Pancreas (tissue), 10 donors: ENCODE measurements around the gene CUX1. TPM values are rescaled to one million over a fixed set of nuclear protein-coding genes. Genes with fewer than 3 reads are reported as not detected.

Experiments used
- ATAC-seq, 4 donors: fragments of 200-7000 bp; cut with Tn5 transposase; one replicate each; pipeline versions ENCODE4 v1.8.0 to v1.9.1; 2020; ENCODE audit warnings: mild to moderate bottlenecking in 4 of 4, moderate library complexity in 4 of 4
- DNase-seq, 6 donors: peaks; one replicate each; pipeline ENCODE4 v3.0.0-alpha.2; 2020
- FAIRE-seq: peaks from 2 replicates; lab custom pipeline; 2012; peaks lifted over from hg19 to GRCh38; lab: Jason Lieb, UNC
- H3K27ac ChIP-seq, 4 donors: fragments of 200-600 bp; sonication (generic); 1 replicate in 3 of 4; 2 replicates in 1 of 4; pipeline versions ENCODE4 v1.5.0 to v1.8.0; 2020
- H3K27me3 ChIP-seq, 4 donors: fragments of 200-600 bp; one replicate each; pipeline ENCODE4 v1.8.0; 2021
- H3K36me3 ChIP-seq, 3 donors: fragments of 200-600 bp; sonication (generic) in 1 of 3; one replicate each; pipeline versions ENCODE4 v1.5.0 to v1.8.0; 2020 to 2021
- H3K4me1 ChIP-seq, 3 donors: fragments of 200-600 bp; one replicate each; pipeline ENCODE4 v1.8.0; 2021
- H3K4me3 ChIP-seq, 4 donors: fragments of 200-600 bp; sonication (generic) in 2 of 4; one replicate each; pipeline versions ENCODE4 v1.5.0 to v1.8.0; 2020 to 2021
- H3K9me3 ChIP-seq, 4 donors: fragments of 200-600 bp; one replicate each; pipeline ENCODE4 v1.8.0; 2021
- CTCF ChIP-seq, 4 donors: fragments of 200-600 bp; sonication (generic) in 3 of 4; IDR thresholded peaks; one replicate each; pipeline versions ENCODE4 v1.5.0 to v1.8.0; 2021; ENCODE audit warnings: antibody characterized with exemption in 4 of 4
- WGBS, 2 donors: extraction: QIAGEN DNeasy Blood & Tissue Kit; methylation state at CpG; one replicate each; pipeline ENCODE4 v1.1.7; 2013; 5-methylcytosine and 5-hydroxymethylcytosine counted together
- intact Hi-C, 3 donors: fragments of 100-400 bp; cut with DNase I; formaldehyde crosslinking; loops; one replicate each; pipeline versions ENCODE4 v1.11.1 to v1.14.2; 2022
- polyA plus RNA-seq, 2 donors: library from polyadenylated mRNA; stranded (reverse); fragments of 200-250 nt; gene quantifications; one replicate each; pipeline ENCODE4 v1.2.3, GENCODE V29; 2013
- total RNA-seq, 6 donors: library from RNA; stranded (reverse); fragmentation: NEBNext Ultra II Directional in 4 of 6; extraction: Animal tissue kit (Norgen Biotek cat#: 25700) in 4 of 6; gene quantifications; one replicate each; pipeline versions ENCODE4 v1.2.1 to v1.2.4, GENCODE V29; 2021 to 2023
- donor health status: healthy with polysubstance abuse.
- donor health status: DM: no; HTN: no; CAD: no; lungs with moderate emphysema.
- donor health status: DM: no; HTN: no; CAD: no.
- donor health status: control.
- donor health status: control.
- donor health status: Bipolar disorder and iron deficiency.
- donor health status: DM: yes; HTN: yes; CAD: no.
- donor health status: DM: no; HTN: no; CAD: no.
- donor health status: DM: no; HTN: no; CAD: no.
- donor health status: DM: yes; HTN: yes; CAD: no.

CUX1 gene
- total and polyA plus RNA-seq, 8 donors = 18.9 to 61.2 (median 45.1) TPM

DNA sequence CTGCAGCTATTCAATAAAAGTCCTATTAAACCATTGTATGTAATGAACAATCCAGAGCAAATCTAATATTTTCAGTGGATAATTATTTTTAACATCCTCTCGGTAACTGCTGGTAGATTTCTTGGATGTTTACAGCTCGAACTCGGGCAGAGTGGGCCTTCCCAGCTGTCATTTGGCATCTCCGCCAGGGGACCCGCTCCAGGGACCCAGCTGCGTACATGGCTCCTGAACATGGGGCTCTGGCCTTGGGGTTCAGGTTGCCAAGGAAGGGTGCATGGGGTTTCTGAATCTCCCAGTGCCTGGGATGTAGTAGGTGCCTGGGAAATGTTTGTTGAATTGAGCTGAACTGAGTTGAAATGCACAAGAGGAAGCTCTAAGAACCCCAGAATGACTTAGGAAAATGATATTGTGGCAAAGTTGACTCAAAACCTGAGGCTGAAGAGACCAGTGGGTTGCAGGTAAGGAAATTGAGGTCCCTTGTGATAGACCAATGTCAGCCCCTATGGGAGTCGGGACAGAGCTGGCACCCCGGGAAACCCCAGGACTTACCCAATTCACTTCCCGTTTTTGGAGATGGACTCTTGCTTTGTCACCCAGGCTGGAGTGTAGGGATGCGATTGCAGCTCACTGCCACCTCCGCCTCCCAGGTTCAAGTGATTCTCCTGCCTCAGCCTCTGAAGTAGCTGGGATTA lies 228.4 kb downstream of the CUX1 start:
- no peaks in the 10 kb centered on the region for H3K27me3 ChIP-seq
- DNase-seq (no peak), FAIRE-seq (no peak), ATAC-seq (peak in 1 of 4 donors; percentile 25)
- H3K36me3 ChIP-seq = no peaks in the 10 kb centered on the region
- no peaks in the 10 kb centered on the region for H3K9me3 ChIP-seq
- 89% methylated on average over 11 of the region's 11 CpGs for WGBS, 2 donors
- no peak overlapping the region for H3K4me3 ChIP-seq
- intact Hi-C loops = no loop called here
- H3K27ac ChIP-seq = no peak overlapping the region
- no peak for TF ChIP-seq CTCF (IDR thresholded peaks at IDR 0.05)
- H3K4me1 ChIP-seq = no peaks in the 10 kb centered on the region

DNA sequence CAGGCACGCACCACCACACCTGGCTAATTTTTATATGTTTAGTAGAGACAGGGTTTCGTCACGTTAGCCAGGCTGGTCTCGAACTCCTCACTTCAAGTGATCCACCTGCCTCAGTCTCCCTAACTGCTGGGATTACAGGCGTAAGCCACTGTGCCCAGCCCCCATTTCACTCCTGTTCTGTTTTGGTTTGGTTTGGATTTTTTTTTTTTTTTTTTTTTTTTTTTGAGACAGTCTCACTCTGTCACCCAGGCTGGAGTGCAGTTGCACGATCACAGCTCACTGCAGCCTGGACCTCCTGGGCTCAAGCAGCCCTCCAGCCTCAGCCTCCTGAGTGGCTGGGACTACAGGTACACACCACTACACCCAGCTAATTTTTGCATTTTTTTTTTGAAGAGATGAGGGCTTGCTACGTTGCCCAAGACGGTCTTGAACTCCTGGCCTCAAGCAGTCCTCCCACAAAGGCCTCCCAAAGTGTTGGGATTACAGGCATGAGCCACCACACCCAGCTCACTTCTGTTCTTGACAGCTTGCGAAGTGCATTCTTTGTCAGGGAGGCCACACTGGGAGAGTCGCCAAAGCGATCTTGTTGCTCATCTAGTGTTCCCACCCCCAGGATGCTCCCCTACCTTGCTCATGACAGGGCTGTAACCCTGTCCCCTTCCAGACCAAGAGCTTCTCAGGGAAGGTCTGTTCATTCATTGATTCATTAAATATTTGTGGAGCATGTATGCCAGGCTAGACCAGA lies 229.1 kb downstream of the CUX1 start:
- no peak overlapping the region for H3K4me3 ChIP-seq
- TF ChIP-seq CTCF (IDR thresholded peaks at IDR 0.05) = no peak
- FAIRE-seq (no peak), DNase-seq (no peak), ATAC-seq (no peak)
- no peaks in the 10 kb centered on the region for H3K27me3 ChIP-seq
- H3K27ac ChIP-seq = no peak overlapping the region
- no peaks in the 10 kb centered on the region for H3K36me3 ChIP-seq
- H3K9me3 ChIP-seq = no peaks in the 10 kb centered on the region
- intact Hi-C loops = no loop called here
- H3K4me1 ChIP-seq = no peaks in the 10 kb centered on the region
- 90 to 94% methylated on average over 11 of the region's 11 CpGs for WGBS, 2 donors

DNA sequence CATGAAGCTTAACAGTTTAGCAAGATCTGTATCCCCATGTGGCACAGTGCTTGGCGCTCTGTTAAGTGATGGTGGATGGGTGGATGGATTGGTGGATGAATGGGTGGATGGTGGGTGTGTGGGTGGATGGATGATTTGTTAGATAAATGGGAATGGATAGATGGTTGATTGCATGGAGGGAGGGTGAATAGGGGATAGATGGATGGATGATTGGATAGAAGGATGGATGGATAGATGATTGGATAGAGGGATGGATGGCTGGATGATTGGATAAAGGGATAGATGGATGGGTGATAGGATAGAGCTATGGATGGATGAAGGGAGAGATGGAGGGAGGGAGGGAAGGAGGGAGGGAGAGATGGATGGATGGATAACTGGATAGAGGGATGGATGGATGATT lies 229.7 kb downstream of the CUX1 start:
- no peak overlapping the region for H3K27ac ChIP-seq
- no peak for DNase-seq
- no peaks in the 10 kb centered on the region for H3K27me3 ChIP-seq
- H3K4me3 ChIP-seq = no peak overlapping the region
- no peaks in the 10 kb centered on the region for H3K9me3 ChIP-seq
- ATAC-seq = no peak
- no peaks in the 10 kb centered on the region for H3K4me1 ChIP-seq
- intact Hi-C loops = no loop called here
- no peaks in the 10 kb centered on the region for H3K36me3 ChIP-seq
- 100% methylated on average over 1 of the region's 1 CpG for WGBS, 2 donors
- no peak for TF ChIP-seq CTCF (IDR thresholded peaks at IDR 0.05)
- FAIRE-seq = no peak

DNA sequence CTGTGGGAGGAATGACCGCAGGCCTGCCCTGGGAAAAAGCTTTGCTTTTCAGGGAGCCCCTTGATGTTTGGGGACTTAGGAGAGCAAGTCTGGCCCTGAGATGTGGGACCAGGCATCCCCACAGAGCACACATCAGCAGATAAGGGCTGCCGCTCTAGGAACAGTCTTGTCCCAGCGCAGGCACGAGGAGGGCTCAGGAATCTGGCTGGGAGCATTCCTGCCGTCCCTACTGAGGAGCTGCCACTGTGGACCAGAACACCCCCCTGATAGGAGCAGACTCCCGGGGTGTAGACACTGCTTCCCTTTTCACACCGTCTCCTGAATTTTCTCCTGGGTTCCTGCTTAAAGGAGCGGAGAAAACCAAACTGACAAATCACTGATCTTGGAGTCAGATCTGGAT lies 232.3 kb downstream of the CUX1 start:
- H3K27me3 ChIP-seq = no peaks in the 10 kb centered on the region
- no peaks in the 10 kb centered on the region for H3K9me3 ChIP-seq
- H3K36me3 ChIP-seq = no peaks in the 10 kb centered on the region
- no peak for FAIRE-seq
- ATAC-seq = no peak
- no peak overlapping the region for H3K27ac ChIP-seq
- no peaks in the 10 kb centered on the region for H3K4me1 ChIP-seq
- no peak for TF ChIP-seq CTCF (IDR thresholded peaks at IDR 0.05)
- no peak for DNase-seq
- intact Hi-C loops = no loop called here
- no peak overlapping the region for H3K4me3 ChIP-seq
- 91 to 95% methylated on average over 8 of the region's 8 CpGs for WGBS, 2 donors
